Islet precursor cell (in vitro differentiated cells): Measurements from ENCODE around the gene OR6C2.
"Not testable (repeated sequence)": the region's sequence is repeated elsewhere in the genome, so short reads cannot be mapped to it uniquely, and the experiment has no call there.

Experiments used
- DNase-seq: peaks from one replicate; pipeline ENCODE4 v3.0.0-alpha.2; 2018

The OR6C2 gene

GRCh38 chr12:55443776-55444175 lies at the start of gene OR6C2:
OR6C2 (plus strand) TSS chr12:55444076; CDS start chr12:55452214, 8,138 bp downstream.
- DNase-seq = no peak

GRCh38 chr12:55396326-55396725 lies 47.5 kb upstream of the OR6C2 start:
- DNase-seq = no peak

DNA sequence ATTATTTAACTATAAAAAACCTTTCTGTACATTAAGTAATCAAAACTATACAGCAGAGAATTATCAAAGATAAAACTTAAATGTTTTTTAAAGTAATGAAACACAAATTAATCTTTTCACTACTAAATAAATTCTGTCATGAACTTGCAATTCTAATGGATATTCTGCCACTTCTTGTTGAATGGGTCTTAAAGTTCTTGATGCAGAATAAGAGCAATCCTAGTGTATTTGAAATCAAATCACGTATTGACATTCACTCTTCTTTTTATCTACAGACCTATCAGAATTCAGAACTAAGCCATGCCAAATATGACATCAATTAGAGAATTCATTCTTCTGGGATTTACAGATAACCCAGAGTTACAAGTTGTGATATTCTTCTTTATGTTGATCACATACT lies 43.6 kb upstream of the OR6C2 start, which contains the start of gene OR6C65:
Gene OR6C65 (plus strand): TSS at position 301 of the 400 bp plus-strand sequence. CDS start 0 bp downstream, at position 301.
- DNase-seq = no peak

DNA sequence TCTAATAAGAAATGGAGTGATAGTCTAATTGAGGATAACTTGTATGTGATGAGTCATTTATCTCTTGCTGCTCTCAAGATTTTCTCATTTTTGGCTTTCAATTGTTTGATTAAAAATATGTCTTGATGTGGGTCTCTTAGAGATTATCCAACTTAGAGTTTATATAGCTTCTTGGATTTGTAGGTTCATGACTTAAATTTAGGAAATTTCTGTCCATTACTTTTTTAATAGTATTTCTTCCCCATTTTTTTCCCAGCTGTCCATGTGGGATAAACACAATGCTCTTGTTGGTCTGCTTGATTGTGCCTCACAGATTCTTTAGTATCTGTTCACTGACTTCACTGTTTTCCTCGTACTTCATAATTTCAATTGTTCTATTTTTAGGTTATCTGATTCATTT lies 36.0 kb upstream of the OR6C2 start:
- DNase-seq = no peak

GRCh38 chr12:55409133-55409532 lies 34.7 kb upstream of the OR6C2 start:
- DNase-seq = not testable (repeated sequence)

DNA sequence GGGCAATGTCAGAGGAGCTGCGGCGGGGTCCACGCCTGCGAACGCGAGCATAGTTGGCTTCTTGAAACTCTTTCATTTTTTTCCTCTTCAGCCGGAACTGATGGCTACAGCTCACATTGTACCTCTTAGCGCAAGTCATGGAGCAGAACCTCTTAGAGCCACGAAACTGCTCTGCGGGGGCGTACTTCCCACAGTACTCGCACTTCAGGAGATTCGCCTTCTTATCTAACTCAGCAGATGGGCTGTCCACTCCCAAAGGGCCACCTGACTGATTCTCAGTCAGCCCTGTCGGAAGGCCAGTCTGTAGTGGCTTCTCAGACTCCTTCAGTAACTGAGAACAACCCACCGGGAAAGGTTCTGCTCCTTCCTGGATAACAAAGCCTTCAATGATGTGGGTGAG lies 31.7 kb upstream of the OR6C2 start:
- not testable (repeated sequence) for DNase-seq

DNA sequence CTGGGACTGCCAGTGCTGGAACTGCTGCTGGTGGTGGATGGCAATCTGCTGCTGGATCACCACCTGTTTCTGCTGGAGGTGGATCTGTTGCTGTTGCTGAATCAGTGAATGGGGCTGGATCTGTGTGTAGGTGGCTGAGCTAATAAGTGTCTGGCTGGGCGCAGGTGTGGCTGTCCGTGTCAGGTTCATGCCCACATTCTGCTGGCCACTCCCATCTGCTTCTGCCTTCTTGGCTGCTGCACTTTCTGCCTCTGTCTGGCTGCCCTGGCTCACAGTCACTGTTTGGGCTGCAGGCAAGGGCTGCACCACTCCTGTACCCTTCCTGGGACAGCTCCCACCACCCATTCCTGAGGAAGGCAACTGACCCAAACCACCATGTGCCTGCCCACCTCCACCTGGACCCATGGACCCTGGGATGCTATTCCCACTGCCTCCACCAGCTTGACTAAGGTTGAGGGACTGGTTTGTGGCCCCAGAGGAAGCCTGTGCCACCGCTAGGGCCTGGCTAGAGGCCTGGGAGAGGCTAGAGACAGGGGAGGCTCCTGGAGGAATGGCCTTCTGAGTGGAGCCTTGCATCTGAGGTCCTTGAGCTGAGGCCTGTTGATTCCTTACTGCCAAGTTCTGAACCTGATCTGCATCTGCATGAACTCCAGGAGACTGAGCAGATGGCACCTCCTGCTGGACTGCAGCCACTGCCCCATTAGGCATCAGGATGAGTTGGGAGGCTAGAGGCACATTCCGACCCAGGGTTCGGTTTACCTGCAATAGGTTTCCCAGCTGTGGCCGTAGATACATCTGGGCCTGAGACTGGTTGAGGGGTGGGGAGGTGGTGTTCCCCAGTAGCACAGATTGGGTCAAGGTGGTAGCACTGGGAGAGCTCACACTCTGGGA lies 30.1 kb upstream of the OR6C2 start:
- DNase-seq = not testable (repeated sequence)

GRCh38 chr12:55414396-55414823 lies 29.5 kb upstream of the OR6C2 start:
- peak; percentile 73 for DNase-seq

DNA sequence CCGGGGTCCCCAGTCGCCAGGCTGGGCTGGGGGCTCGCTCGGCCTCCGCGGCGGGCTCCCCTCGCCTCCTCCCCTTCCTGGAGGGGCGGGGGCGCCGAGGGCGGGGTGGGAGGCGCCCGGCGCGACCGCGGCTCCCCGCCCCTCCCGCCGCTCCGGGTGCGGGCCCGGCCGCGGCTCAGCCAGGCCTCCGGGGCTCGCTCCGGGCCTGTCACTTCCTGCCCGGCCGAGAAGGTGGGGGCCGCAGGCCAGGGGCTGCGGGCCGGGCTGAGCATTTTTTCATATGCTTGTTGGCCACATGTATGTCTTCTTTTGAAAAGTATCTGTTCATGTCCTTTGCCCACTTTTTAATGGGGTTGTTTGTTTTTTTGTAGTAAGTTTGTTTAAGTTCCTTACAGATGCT lies 29.0 kb upstream of the OR6C2 start:
- not testable (repeated sequence) for DNase-seq

GRCh38 chr12:55416961-55417360 lies 26.9 kb upstream of the OR6C2 start:
- DNase-seq = no peak

- DNase-seq = no peak
These were observed 23.4 kb upstream of the OR6C2 start for GRCh38 chr12:55420307-55420962.

GRCh38 chr12:55425954-55426353 lies 17.9 kb upstream of the OR6C2 start, which contains the start of gene OR6C76:
OR6C76 (plus strand) TSS chr12:55426254; CDS start chr12:55426254, 0 bp downstream.
- no peak for DNase-seq

GRCh38 chr12:55428331-55429243 lies 15.3 kb upstream of the OR6C2 start:
- DNase-seq = no peak

DNA sequence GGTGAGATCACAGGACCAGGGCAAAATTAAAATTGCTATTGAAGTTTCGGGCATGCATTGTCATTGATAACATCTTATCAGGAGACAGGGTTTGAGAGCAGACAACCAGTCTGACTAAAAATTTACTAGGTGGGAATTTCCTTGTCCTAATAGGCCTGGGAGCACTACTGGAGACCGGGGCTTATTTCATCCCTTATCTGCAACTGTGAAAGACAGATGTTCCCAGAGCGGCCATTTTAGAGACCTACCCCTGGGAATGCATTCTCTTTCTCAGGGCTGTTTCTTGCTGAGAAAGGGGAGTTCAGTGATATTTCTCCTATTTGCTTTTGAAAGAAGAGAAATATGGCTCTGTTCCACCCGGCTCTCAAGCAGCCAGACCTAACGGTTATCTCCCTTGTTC lies 2.6 kb upstream of the OR6C2 start:
- not testable (repeated sequence) for DNase-seq

DNA sequence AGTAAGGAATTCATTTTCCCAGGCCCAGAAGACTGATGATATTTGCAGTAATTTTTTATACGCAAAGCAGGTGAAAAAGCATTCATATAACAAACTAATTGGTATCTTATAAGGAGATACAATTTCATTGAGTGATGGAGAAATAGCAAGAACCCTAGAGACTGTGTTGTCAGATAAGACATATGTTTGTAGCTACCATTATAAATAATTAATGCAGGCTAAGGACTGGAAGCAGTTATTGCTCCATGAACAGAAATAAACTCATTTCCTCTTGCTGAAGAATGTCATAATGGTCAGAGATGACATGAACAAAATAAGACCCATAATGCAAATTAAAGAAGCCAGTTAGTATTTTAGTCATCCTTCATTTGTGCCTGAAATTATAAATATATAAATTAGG lies 1.5 kb downstream of the OR6C2 start:
- DNase-seq = no peak

- no peak for DNase-seq
These were observed 2.5 kb downstream of the OR6C2 start for GRCh38 chr12:55446326-55446725.

GRCh38 chr12:55448825-55449224 lies 4.9 kb downstream of the OR6C2 start:
- no peak for DNase-seq

- not testable (repeated sequence) for DNase-seq
These were observed 21.1 kb downstream of the OR6C2 start for GRCh38 chr12:55464926-55465325.

- DNase-seq = no peak
These were observed 24.0 kb downstream of the OR6C2 start for GRCh38 chr12:55467836-55468235.

DNA sequence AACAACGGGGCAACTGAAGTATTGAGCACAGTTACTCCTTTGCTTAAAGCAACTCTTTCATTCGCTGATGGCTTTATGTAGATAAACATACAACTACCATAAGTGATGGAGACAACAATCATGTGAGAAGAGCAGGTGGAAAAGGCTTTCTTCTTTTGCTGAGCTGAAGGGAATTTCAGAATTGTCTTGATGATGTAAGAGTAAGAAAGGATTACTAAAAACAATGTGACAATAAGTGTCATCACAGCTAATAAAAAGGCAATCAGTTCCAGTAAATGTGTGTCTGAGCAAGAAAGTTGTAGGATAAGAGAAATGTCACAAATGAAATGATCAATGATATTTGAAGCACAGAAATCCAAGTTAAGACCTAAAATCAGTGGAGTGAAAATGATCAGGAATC lies 25.4 kb downstream of the OR6C2 start:
- DNase-seq = no peak

GRCh38 chr12:55470088-55470829 lies 26.4 kb downstream of the OR6C2 start, which contains the start of gene OR6C70:
OR6C70 (minus strand) TSS chr12:55470138; CDS start chr12:55470138, 0 bp downstream.
- peak; percentile 80 for DNase-seq

DNA sequence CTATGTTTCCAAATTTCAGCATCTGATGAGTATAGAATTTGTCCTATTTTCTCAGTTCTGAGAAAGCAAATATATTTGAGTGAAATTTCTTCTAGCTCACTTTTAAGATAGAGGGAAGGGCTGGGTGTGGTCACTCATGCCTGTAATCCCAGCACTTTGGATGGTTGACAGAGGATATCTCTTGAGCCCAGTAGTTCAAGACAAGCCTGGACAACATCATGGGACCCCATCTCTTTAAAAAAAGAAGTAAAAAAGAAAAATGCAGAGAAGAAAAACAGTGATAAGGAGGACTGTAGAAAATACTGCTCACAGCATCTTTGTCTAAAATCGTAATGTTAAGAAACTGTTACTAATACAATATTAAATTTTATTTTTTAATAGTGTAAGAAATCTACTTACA lies 28.4 kb downstream of the OR6C2 start:
- no peak for DNase-seq
